Stimulated activated CD4-positive, alpha-beta T cell treated with anti-CD3 and anti-CD28 coated beads, TNF-alpha, amount 100 ng/mL, for 48 hours (primary cell): ENCODE data around the gene GPR180.
A peak's percentile ranks its signal among the peaks of the same experiment; 100 is the strongest.

Experiments
- DNase-seq, 3 donors: peaks; one replicate each; pipeline ENCODE4 v3.0.0-alpha.2; 2020; ENCODE audit warnings: low read depth in 3 of 3

The GPR180 gene

GRCh38 chr13:94656176-94656575, 54.5 kb downstream of the GPR180 start:
- DNase-seq: no peak

DNA sequence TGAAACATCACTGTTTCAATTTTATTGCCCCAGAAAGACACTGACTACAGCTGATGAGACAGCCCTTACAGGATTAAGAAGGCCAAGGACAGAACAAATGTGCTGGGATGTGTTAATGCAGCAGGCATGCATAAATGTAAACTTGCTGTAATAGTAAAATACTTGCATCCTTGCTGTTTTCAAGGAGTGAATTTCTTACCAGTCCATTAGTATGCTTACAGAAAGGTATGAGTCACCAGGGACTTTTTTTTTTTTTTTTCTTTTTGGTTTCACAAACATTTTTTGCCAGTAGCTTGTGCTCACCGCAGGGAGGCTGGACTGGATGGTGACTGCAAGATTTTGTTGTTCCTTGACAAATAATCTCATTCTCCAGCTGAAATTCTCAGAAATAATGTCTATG, 55.1 kb downstream of the GPR180 start:
- DNase-seq: peak in 1 of 3 donors; percentile 6

GRCh38 chr13:94657167-94657566, 55.5 kb downstream of the GPR180 start:
- no peak for DNase-seq

DNA sequence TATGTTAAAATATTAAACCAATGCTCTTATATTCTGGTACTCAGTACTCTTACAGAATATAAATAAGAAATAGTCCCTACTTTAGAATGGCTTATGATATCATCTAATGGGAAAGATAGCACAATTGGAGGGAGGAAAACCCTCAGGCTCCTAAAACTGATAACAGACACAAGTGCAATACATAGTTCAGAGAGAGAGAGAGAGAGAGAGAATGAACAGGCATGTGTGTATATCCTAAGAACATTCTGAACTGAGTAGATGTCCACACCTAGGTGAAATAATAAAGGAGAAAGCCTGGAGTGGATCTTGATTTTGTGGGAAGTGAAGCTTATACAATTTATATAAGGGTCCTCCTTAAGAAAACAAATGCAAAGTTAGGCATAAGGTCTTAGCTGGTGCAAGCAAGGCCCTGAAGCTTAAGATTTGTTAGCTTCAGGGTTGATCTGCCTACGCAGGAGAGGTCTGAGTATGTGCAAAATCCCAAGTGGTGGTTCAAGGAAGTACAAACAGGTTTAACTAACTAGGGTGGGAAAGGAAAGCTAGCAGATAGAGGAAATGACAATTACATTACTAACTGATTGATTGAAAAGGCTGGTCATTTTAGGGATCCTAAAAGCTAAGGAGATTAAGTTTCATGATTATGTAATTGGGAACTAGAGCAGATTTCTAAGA, 57.4 kb downstream of the GPR180 start:
- DNase-seq: no peak

- DNase-seq: no peak
These were observed 57.9 kb downstream of the GPR180 start for GRCh38 chr13:94659598-94659946.

GRCh38 chr13:94660695-94661326, 59.2 kb downstream of the GPR180 start:
- no peak for DNase-seq

- no peak for DNase-seq
These were observed 59.7 kb downstream of the GPR180 start for GRCh38 chr13:94661406-94661805.

DNA sequence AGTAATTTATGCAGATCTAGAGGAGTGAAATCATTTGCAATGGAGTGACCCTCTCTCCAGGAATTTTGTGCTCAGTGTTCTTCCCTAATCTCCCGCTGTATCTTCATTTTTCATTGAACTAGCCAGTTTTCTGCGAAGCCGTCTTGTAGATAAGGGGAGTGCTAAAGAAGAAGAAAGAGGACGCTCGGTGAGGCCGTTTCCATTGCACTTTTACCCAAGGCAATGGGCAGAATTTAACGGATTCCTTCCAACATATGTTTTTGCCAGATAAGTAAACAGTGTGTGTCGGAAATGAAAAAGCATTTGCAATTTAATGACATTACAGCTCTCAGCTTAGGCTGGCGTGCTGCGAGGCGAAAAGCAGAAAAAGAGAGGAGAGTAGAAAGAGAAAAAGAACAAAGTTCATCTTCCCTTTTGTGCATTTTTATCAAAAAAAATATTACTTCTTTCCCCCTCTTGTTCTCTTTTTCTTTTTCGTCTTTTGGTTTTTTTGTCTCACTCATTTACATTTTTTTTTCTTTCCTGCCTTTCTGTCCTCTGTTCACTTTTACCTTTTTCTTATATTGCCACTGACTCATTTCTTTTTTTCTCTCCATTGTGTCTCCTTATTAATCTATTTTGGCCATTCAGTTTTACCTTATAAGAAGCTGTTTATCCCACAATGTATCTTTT, 60.8 kb downstream of the GPR180 start:
- no peak for DNase-seq

GRCh38 chr13:94664889-94665288, 63.2 kb downstream of the GPR180 start:
- no peak for DNase-seq

GRCh38 chr13:94666065-94666464, 64.4 kb downstream of the GPR180 start:
- DNase-seq: no peak

DNA sequence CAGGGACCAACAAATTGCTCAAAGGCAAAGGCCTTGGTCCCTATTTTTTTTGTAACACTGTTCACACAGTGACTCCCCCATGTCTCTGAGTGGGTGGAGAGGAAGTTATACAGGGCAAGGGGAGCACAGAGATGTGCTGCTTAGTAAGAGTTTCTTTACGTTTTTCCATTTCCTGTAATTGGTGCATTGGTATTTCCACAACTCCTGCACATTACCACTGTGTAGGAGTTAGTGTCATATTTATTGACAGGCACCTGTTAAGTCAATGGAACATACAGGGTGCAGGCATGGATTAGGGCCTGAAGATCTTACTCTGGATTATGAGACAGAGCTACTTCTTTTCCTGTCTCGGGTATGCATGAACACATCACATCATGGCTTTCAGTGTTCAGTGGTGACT, 65.5 kb downstream of the GPR180 start:
- DNase-seq: peak in 1 of 3 donors; percentile 19

- no peak for DNase-seq
These were observed 70.7 kb downstream of the GPR180 start for GRCh38 chr13:94672400-94672799.

GRCh38 chr13:94673851-94674250, 72.2 kb downstream of the GPR180 start:
- no peak for DNase-seq

DNA sequence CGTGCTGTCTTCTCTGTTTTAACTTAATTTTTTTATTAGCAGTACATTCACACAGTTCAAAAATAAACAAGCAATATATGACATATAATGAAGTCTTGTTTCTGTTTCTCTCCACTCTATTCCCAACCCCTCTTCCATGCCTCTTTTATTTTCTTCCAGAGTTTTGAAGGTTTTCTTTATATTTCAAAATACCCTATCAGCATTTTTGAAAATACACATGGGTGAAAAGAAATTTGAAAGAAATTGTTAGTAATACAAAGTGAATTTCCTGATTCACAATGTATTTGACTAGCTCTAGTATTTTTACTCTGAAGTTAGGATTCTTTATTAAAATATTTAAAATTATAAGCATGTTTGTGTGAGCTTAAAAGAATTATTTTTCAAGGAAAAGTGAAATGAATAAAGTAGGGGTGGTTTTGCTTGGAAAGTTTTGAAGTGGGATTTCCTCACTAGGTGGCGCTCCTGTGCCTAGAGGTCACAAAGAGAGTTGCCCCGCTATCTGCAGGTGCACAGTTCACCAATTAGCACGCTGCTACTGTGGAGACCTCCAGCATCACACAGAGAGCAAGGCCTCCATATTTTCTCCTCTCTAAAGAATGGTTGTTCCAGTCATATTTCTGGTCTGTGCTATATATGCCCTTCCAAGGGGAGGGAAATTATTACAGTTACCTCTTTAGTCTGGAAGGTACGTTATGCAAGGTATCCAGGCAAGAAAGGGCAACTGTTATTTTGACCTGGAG, 73.1 kb downstream of the GPR180 start:
- DNase-seq: peak; percentile 8 to 43 (median 26)

DNA sequence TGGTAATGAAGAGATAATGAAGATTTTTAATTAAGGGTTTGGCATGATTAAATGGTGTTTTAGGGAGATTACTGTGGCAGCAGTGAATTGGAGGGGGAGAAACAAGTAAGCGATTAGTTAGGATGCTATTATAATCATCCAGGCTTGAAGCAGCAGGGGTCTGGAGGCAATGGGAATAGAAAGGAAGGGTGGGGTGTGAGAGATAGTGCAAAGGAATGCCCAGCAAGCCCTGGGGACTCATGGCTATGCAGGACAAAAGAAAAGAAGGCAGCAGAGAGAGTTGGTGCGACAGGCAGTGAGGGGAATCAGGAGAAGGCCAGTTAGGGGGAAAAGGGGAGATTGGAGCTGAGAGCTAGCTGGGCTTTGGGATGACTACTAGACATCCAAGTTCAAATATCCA, 76.1 kb downstream of the GPR180 start:
- DNase-seq: no peak

DNA sequence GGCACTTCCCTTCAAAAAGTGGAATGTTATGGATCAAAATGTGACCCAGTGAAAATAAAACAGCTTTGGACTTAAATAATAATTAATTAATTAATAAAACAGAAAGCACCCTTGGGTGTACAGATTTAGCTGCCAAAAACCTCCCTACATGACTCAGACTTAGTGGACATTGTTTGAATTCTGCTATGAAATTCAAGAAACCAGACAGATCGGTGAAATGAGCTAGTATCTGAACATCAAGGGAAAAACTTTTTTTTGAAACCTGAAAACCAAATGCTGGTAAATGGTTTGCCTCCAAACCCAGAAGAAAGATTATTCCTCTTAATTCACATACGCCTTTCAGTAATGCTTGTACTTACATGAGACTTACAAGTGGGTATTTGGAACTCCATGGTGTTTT, 77.2 kb downstream of the GPR180 start:
- no peak for DNase-seq

GRCh38 chr13:94679614-94680013, 78.0 kb downstream of the GPR180 start:
- DNase-seq: no peak

- no peak for DNase-seq
These were observed 80.6 kb downstream of the GPR180 start for GRCh38 chr13:94682229-94682628.

GRCh38 chr13:94683409-94683808, 81.8 kb downstream of the GPR180 start:
- no peak for DNase-seq
